Measurements from ENCODE around the gene DISP2.

Gene DISP2

GRCh38 chr15:40352281-40352901 is 5.6 kb upstream of the DISP2 start:
- Histone ChIP-seq H3K4me1 (ENCODE audit: control insufficient read depth, insufficient read depth, low read length) (peaks cover 12% of the 10 kb centered on the region), H3K27ac (ENCODE audit: insufficient read depth, low read depth, low read length, poor library complexity, severe bottlenecking) (no peak overlapping the region), H3K27me3 (ENCODE audit: control insufficient read depth, insufficient read depth, low read length, poor library complexity, severe bottlenecking) (peaks cover 9% of the 10 kb centered on the region), H3K36me3 (ENCODE audit: control insufficient read depth, insufficient read depth, low read length) (no peaks in the 10 kb centered on the region), H3K9me3 (ENCODE audit: control insufficient read depth, low read length) (no peaks in the 10 kb centered on the region), H3K4me3 (ENCODE audit: insufficient read depth, low read depth, low read length) (no peak overlapping the region)
- 89% methylated on average over 7 of the region's 7 CpGs for WGBS, 2 experiments

- peaks cover 15% of the 10 kb centered on the region for H3K27me3 ChIP-seq (ENCODE audit: control insufficient read depth, insufficient read depth, low read length, poor library complexity, severe bottlenecking)
- H3K4me1 ChIP-seq (ENCODE audit: control insufficient read depth, insufficient read depth, low read length), result peaks cover 21% of the 10 kb centered on the region
- H3K36me3 ChIP-seq (ENCODE audit: control insufficient read depth, insufficient read depth, low read length), result no peaks in the 10 kb centered on the region
- 91 to 95% methylated on average over 5 of the region's 5 CpGs for WGBS, 2 experiments
- no peak overlapping the region for H3K4me3 ChIP-seq (ENCODE audit: insufficient read depth, low read depth, low read length)
- H3K9me3 ChIP-seq (ENCODE audit: control insufficient read depth, low read length), result no peaks in the 10 kb centered on the region
- H3K27ac ChIP-seq (ENCODE audit: insufficient read depth, low read depth, low read length, poor library complexity, severe bottlenecking), result no peak overlapping the region
Observed at GRCh38 chr15:40353697-40354096, 4.3 kb upstream of the DISP2 start.

GRCh38 chr15:40354408-40355171 is 3.4 kb upstream of the DISP2 start:
- Histone ChIP-seq H3K27ac (ENCODE audit: insufficient read depth, low read depth, low read length, poor library complexity, severe bottlenecking) (no peak overlapping the region), H3K4me3 (ENCODE audit: insufficient read depth, low read depth, low read length) (no peak overlapping the region), H3K9me3 (ENCODE audit: control insufficient read depth, low read length) (no peaks in the 10 kb centered on the region), H3K36me3 (ENCODE audit: control insufficient read depth, insufficient read depth, low read length) (no peaks in the 10 kb centered on the region), H3K4me1 (ENCODE audit: control insufficient read depth, insufficient read depth, low read length) (peaks cover 25% of the 10 kb centered on the region), H3K27me3 (ENCODE audit: control insufficient read depth, insufficient read depth, low read length, poor library complexity, severe bottlenecking) (peaks cover 24% of the 10 kb centered on the region)
- WGBS, 2 experiments, result 33 to 36% methylated on average over 9 of the region's 9 CpGs

GRCh38 chr15:40355976-40356585 is 1.9 kb upstream of the DISP2 start:
- Histone ChIP-seq H3K4me1 (ENCODE audit: control insufficient read depth, insufficient read depth, low read length) (peaks cover 25% of the 10 kb centered on the region), H3K9me3 (ENCODE audit: control insufficient read depth, low read length) (no peaks in the 10 kb centered on the region), H3K27me3 (ENCODE audit: control insufficient read depth, insufficient read depth, low read length, poor library complexity, severe bottlenecking) (peaks cover 35% of the 10 kb centered on the region), H3K36me3 (ENCODE audit: control insufficient read depth, insufficient read depth, low read length) (no peaks in the 10 kb centered on the region), H3K4me3 (ENCODE audit: insufficient read depth, low read depth, low read length) (no peak overlapping the region), H3K27ac (ENCODE audit: insufficient read depth, low read depth, low read length, poor library complexity, severe bottlenecking) (no peak overlapping the region)
- 90% methylated on average over 4 to 5 of the region's 5 CpGs for WGBS, 2 experiments

- 87% methylated on average over 1 of the region's 1 CpG; no CpG with 5 or more reads in 1 of the 2 experiments for WGBS, 2 experiments
Observed at GRCh38 chr15:40357246-40357645, 773 bp upstream of the DISP2 start.

GRCh38 chr15:40358471-40359353 is 693 bp downstream of the DISP2 start:
- H3K4me3 ChIP-seq (ENCODE audit: insufficient read depth, low read depth, low read length), result peak overlapping the region; percentile 39
- H3K27ac ChIP-seq (ENCODE audit: insufficient read depth, low read depth, low read length, poor library complexity, severe bottlenecking), result no peak overlapping the region
- no peaks in the 10 kb centered on the region for H3K36me3 ChIP-seq (ENCODE audit: control insufficient read depth, insufficient read depth, low read length)
- peaks cover 39% of the 10 kb centered on the region for H3K27me3 ChIP-seq (ENCODE audit: control insufficient read depth, insufficient read depth, low read length, poor library complexity, severe bottlenecking)
- WGBS, 2 experiments, result 10 to 12% methylated on average over 31 of the region's 31 CpGs
- peaks cover 25% of the 10 kb centered on the region for H3K4me1 ChIP-seq (ENCODE audit: control insufficient read depth, insufficient read depth, low read length)
- no peaks in the 10 kb centered on the region for H3K9me3 ChIP-seq (ENCODE audit: control insufficient read depth, low read length)

More at GRCh38 chr15:40357246-40357645, 773 bp upstream of the DISP2 start:
- Histone ChIP-seq H3K27ac (ENCODE audit: insufficient read depth, low read depth, low read length, poor library complexity, severe bottlenecking) (no peak overlapping the region), H3K9me3 (ENCODE audit: control insufficient read depth, low read length) (no peaks in the 10 kb centered on the region), H3K27me3 (ENCODE audit: control insufficient read depth, insufficient read depth, low read length, poor library complexity, severe bottlenecking) (peaks cover 39% of the 10 kb centered on the region), H3K36me3 (ENCODE audit: control insufficient read depth, insufficient read depth, low read length) (no peaks in the 10 kb centered on the region), H3K4me1 (ENCODE audit: control insufficient read depth, insufficient read depth, low read length) (peaks cover 25% of the 10 kb centered on the region), H3K4me3 (ENCODE audit: insufficient read depth, low read depth, low read length) (peak overlapping the region; percentile 45)

GRCh38 chr15:40360015-40360414 is 2.0 kb downstream of the DISP2 start:
- no peak overlapping the region for H3K4me3 ChIP-seq (ENCODE audit: insufficient read depth, low read depth, low read length)
- H3K4me1 ChIP-seq (ENCODE audit: control insufficient read depth, insufficient read depth, low read length), result peaks cover 13% of the 10 kb centered on the region
- H3K9me3 ChIP-seq (ENCODE audit: control insufficient read depth, low read length), result no peaks in the 10 kb centered on the region
- no peaks in the 10 kb centered on the region for H3K36me3 ChIP-seq (ENCODE audit: control insufficient read depth, insufficient read depth, low read length)
- H3K27ac ChIP-seq (ENCODE audit: insufficient read depth, low read depth, low read length, poor library complexity, severe bottlenecking), result no peak overlapping the region
- WGBS, 2 experiments, result 85 to 90% methylated on average over 4 of the region's 4 CpGs
- H3K27me3 ChIP-seq (ENCODE audit: control insufficient read depth, insufficient read depth, low read length, poor library complexity, severe bottlenecking), result peaks cover 41% of the 10 kb centered on the region

- 79 to 95% methylated on average over 2 of the region's 2 CpGs for WGBS, 2 experiments
- Histone ChIP-seq H3K27me3 (ENCODE audit: control insufficient read depth, insufficient read depth, low read length, poor library complexity, severe bottlenecking) (peaks cover 52% of the 10 kb centered on the region), H3K36me3 (ENCODE audit: control insufficient read depth, insufficient read depth, low read length) (no peaks in the 10 kb centered on the region), H3K27ac (ENCODE audit: insufficient read depth, low read depth, low read length, poor library complexity, severe bottlenecking) (no peak overlapping the region), H3K4me3 (ENCODE audit: insufficient read depth, low read depth, low read length) (no peak overlapping the region), H3K4me1 (ENCODE audit: control insufficient read depth, insufficient read depth, low read length) (peaks cover 13% of the 10 kb centered on the region), H3K9me3 (ENCODE audit: control insufficient read depth, low read length) (no peaks in the 10 kb centered on the region)
Observed at GRCh38 chr15:40361640-40362039, 3.6 kb downstream of the DISP2 start.

- Histone ChIP-seq H3K36me3 (ENCODE audit: control insufficient read depth, insufficient read depth, low read length) (no peaks in the 10 kb centered on the region), H3K27me3 (ENCODE audit: control insufficient read depth, insufficient read depth, low read length, poor library complexity, severe bottlenecking) (peaks cover 56% of the 10 kb centered on the region), H3K4me3 (ENCODE audit: insufficient read depth, low read depth, low read length) (no peak overlapping the region), H3K27ac (ENCODE audit: insufficient read depth, low read depth, low read length, poor library complexity, severe bottlenecking) (no peak overlapping the region), H3K4me1 (ENCODE audit: control insufficient read depth, insufficient read depth, low read length) (peaks cover 5% of the 10 kb centered on the region), H3K9me3 (ENCODE audit: control insufficient read depth, low read length) (no peaks in the 10 kb centered on the region)
- 90% methylated on average over 8 of the region's 8 CpGs for WGBS, 2 experiments
Observed at GRCh38 chr15:40363611-40364010, 5.6 kb downstream of the DISP2 start.

Measured in ectodermal cell (in vitro differentiated cells).